Activated CD8-positive, alpha-beta memory T cell treated with anti-CD3 and anti-CD28 coated beads, Interleukin-2, amount 50 U/mL, for 1 hour (primary cell): ENCODE measurements around the gene NUTM1.
A peak's percentile ranks its signal among the peaks of the same experiment; 100 is the strongest.

ENCODE experiments used
- DNase-seq: peaks from one replicate; pipeline ENCODE4 v3.0.0-alpha.2; 2020; ENCODE audit errors: extremely low read depth

Gene NUTM1, protein sequence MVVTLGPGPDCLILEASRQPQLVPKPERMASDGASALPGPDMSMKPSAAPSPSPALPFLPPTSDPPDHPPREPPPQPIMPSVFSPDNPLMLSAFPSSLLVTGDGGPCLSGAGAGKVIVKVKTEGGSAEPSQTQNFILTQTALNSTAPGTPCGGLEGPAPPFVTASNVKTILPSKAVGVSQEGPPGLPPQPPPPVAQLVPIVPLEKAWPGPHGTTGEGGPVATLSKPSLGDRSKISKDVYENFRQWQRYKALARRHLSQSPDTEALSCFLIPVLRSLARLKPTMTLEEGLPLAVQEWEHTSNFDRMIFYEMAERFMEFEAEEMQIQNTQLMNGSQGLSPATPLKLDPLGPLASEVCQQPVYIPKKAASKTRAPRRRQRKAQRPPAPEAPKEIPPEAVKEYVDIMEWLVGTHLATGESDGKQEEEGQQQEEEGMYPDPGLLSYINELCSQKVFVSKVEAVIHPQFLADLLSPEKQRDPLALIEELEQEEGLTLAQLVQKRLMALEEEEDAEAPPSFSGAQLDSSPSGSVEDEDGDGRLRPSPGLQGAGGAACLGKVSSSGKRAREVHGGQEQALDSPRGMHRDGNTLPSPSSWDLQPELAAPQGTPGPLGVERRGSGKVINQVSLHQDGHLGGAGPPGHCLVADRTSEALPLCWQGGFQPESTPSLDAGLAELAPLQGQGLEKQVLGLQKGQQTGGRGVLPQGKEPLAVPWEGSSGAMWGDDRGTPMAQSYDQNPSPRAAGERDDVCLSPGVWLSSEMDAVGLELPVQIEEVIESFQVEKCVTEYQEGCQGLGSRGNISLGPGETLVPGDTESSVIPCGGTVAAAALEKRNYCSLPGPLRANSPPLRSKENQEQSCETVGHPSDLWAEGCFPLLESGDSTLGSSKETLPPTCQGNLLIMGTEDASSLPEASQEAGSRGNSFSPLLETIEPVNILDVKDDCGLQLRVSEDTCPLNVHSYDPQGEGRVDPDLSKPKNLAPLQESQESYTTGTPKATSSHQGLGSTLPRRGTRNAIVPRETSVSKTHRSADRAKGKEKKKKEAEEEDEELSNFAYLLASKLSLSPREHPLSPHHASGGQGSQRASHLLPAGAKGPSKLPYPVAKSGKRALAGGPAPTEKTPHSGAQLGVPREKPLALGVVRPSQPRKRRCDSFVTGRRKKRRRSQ

DNA sequence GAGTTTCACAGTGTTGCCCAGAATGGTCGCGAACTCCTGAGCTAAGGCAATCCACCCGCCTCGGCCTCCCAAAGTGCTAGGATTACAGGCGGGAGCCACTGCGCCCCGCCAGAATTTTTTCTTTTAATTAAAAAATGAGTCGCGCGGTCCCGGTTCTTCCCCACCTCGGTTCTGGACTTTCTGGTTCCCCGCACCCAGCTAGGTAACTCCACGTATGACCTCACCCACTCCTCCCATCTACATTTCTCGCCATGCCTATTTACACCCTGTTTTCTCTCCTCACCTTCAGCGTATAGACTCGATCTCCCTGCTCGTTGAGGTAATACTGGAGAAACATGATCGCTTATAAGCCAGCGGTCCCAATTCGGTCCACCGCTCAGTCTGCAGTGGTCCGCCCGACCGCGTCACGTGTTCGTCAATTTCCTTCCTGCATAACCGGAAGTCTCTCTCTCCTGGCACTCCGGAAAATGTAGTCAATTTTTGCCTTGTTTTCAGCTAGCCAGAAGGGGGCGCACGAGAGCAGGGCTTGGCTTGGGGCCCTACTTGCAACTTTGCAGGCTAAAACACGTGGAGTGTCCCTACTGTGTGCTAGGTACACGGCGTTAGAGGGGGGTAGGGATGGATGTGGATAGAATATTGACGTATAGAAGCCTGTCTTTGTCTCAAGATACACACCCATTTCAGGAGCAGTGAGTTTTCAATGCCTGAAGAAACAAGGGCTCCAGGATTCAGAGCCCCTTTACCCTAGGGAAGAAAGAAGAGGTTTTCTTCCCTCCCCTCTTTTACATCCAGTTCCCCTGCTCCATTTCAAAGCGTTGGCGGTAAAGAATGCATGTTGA is at the start of gene NUTM1, which contains the start of gene NOP10:
Gene NUTM1, plus strand, starts transcription at position 579 of the 839 bp plus-strand sequence. CDS start 382 bp downstream, outside the sequence.
Gene NOP10, minus strand, starts transcription at position 400 of the 839 bp plus-strand sequence. Its CDS starts 63 bp downstream, at position 337.
- peak; percentile 78 for DNase-seq

DNA sequence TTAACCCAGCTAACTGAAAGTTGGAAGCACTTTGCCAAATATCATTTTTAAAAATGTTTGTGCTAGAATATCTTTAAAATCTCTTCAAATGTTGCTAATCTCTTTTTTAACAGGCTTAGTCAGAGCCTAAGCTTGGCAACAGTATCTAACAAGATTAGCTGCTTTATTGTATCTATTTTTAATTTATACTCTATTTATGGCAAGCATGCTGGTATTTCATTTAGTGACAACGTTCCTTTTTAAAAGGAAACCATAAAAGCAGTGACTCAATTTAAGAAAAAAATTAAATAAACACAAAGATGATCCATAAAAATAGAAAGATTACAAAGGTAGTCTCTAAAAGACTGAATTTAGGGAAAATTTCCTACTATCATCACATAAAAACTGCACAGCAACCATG is 46.1 kb upstream of the NUTM1 start:
- no peak for DNase-seq

DNA sequence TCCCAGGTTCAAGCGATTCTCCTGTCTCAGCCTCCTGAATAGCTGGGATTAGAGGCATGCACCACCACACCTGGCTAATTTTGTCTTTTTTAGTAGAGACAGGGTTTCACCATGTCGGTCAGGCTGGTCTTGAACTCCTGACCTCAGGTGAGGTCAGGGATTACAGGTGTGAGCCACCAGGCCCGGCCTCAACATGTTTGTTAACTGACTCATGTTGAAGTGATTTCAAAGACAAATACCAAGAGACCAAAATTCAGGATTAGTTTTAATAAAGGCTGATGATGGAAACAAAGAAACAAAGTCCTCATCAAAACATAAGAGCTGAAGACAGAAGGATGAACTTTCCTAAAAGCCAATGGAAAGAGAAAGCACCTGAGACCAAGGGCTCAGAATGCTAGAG is 42.1 kb upstream of the NUTM1 start:
- no peak for DNase-seq

DNA sequence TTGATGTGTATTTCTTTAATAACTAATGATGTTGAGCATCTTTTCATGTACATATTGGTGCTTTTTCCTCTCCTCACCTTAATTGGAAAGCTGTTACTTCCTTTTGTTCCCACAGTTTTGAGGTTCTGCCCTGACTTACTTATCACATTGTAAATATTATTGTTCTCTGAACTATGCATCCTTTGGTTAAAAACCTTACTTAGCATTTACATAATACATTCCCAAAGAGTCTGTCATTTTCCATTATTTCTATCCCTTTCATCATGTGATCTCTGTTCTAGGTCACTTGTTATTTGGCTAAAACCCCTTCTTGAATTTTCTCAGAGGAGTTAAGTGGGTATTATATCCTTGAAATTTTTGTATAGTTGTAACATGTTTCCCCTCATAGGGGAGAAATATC is 38.5 kb upstream of the NUTM1 start:
- no peak for DNase-seq

DNA sequence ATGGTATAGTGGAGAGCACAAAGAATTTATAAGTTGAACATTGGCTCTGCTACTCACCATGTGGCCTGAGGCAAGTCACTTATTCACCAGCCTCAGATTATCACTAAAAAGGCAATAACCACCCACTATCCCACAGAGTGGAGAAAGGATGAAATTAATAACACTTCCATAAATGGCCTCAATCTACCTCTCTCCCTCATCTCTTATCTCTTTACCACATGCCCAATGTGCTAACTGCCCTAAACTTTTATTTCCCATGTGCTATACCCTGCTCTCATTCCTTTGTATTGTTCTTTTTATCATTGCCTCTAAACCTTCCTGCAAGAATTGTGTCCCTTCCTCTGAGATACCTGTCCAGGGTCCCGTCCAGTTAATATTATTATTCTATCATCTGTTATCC is 31.6 kb upstream of the NUTM1 start:
- no peak for DNase-seq

DNA sequence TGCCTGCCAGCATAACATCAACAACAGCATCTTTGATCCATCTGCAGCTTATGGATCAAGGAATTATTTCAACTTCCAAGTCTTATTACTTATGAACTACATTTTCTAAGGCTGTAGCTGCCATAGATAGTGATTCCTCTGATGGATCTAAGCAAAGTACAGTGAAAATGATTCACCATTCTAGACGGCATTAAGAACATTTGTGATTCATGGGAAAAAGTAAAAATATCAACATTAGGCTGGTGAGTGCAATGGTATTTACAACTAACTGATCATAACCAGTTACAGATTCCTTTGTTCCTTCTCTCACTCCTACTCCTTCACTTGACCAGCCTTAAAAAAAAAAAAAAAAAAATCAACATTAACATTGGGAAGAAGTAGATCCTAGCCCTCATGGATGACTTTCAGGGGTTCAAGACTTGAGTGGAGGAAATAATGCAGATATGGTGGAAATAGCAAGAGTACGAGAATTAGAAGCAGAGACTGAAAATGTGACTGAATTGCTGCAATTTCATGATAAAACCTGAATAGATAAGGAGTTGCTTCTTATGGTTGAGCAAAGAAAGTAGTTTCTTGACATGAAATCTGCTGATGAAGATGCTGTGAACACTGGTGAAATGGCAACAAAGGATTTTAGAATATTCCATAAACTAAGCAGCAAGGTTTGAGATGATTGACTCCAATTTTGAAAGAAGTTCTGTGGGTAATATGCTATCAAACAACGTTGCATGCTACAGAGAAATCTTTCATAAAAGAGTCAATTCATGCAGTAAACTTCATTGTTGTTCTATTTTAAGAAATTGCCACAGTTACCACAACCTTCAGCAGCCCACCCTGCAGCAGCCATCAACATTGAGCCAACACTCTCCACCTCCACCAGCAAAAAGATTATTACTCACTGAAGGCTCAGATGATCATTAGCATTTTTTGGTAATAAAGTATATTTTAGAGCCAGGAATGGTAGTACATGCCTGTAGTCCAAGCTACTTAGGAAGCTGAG is 28.3 kb upstream of the NUTM1 start:
- no peak for DNase-seq

DNA sequence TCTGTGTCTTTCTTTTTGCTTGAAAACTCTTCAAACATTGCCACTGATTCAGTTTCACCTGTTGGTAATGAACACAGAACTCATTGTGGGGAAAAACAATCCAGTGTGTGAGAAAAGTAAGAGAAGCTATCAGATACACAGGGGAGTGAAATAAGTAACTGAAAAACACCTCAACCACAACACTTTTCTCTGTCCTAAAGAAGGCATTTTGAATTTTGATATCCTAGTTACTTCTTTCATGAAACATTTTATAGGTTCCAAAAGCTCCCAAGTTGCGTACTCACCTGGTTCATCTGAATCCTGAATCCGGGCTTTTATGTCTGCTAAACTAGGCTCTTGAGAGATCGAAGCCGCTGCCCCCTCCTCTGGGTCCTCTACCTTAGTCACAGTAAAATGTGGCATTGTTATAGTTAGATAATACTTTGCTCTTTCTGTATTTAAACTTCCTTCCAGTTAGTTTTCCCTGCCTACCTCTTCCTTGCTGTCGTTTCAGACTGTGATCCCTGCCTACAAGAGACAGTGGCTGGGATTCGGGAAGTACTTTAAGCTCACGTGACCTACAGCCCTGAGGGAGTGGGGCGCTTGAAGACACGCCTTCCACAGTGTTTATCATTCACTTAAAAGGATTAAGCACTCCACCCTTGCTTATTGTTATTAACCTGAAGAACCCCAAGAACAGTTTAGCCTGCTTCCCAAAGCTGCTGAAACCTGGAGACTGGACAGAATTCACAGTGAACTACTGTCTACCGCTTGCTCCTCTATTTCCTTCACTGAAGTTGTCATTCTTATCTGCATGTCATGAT is 24.6 kb upstream of the NUTM1 start:
- no peak for DNase-seq

DNA sequence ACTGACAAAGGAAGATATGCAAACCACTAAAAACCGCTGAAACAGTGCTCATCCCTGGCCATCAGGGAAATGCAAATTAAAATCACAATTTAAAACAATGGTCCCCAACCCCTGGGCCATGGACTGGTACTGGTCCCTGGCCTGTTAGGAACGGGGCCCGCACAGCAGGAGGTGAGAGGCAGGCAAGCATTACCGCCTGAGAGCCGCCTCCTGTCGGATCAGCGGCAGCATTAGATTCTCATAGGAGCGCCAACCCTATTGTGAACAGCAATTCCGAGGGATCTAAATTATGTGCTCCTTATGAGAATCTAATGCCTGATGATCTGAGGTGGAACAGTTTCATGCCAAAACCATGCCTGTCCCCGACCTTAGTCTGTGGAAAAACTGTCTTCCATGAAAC is 19.9 kb upstream of the NUTM1 start:
- no peak for DNase-seq

DNA sequence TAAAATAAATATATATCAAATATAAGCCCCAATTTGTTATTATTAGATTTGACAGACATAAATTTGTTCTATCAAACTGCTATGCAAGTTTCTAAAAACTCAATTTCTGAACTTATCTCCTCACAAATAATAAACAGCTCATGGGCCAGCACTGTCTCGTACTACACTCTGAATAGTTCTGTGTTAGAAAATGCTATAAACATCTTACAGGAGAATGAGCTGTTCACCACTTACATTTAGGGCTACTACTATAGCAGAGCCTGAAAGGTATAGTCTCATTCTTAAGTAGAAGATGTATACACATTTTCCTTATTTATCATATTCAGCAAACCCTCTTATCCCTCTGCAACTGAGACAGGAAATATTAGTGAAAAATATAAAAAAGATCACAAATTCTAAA is 18.2 kb upstream of the NUTM1 start:
- DNase-seq, result no peak

DNA sequence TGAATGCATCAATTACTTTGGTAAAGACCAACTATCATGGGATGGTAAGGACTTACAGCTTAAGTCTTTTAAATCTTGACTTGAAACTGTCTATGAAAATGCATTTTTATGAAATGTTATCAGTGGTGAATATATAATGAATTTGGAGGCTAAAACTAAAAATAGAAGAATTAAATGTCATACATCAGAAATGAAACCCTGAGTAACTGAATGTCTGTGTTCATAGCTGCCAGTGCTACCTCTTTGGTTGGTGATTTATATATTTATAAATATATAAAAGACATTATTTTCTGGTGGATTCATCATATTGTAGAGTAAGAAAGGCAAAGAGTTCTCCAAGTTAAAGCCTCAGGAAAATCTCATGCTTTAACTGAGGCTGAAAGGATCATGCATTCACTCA is 17.7 kb upstream of the NUTM1 start:
- no peak for DNase-seq

DNA sequence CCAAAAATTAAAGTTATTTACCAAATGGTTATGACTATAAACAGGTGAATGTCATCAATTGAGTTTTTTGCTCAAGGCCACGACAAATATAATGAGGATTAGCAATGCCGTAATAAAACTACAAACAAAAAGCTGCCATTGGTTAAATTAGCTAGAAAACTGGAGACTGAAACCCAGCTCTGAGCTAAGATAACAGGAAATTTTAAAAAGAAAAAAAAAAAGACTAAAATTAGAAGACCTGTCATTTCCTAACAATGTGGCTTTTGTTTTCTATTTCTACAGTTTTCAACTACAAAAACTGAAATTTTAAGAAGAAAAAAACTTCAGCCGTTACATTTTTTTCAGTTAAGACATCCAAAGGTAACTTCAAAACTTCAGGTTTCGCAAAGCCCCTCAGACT is 15.2 kb upstream of the NUTM1 start:
- no peak for DNase-seq

DNA sequence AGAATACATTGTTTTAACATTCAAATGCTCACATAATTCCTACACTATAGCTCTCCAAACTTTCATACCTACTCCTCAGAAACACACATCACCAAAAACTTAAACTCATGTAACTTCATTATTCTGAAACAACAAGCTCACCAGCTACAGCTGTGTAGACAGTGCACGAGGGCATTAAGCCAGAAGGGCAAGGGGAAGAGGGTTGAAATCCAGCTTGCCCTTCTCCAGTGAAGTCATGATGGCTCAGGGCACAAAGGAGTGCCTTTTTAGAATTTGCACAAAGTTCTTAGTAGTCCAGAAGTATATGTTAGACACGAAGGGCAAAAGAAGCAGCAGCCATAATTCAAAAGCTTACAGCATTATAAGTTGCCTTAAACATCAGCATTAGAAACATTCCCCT is 14.1 kb upstream of the NUTM1 start:
- no peak for DNase-seq

DNA sequence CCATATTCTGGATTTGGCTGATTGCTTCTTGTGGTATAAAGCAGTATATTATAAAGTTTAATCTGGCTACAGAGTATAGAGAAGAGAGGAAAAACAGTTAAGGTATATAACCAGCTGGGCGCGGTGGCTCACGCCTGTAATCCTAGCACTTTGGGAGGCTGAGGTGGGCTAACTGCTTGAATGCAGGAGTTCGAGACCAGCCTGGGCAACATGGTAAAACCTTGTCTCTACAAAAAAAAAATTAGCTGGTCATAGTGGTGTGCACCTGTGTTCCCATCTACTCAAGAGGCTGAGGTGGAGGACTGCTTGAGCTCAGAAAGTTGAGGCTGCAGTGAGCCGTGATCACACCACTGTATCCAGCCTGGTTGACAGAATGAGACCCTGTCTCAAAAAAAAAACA is 12.8 kb upstream of the NUTM1 start:
- DNase-seq, result no peak

DNA sequence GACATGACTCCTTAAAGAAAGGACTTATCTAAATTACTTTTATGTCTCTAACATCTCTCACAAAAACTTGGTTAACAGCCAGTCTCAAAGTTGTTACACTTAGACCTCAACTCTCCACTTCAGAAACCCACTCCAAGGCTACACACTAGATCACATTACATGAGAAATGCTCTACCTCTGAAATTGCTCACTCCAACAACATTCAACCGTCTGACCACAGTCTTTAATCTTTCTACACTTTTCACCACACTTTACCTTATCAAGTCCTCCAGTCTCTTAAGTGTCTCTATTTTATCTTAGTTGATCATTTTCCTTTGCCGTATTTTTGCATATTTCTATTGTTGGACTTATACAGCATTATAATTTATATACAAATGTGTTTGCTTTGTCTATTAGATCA is 11.3 kb upstream of the NUTM1 start:
- no peak for DNase-seq

DNA sequence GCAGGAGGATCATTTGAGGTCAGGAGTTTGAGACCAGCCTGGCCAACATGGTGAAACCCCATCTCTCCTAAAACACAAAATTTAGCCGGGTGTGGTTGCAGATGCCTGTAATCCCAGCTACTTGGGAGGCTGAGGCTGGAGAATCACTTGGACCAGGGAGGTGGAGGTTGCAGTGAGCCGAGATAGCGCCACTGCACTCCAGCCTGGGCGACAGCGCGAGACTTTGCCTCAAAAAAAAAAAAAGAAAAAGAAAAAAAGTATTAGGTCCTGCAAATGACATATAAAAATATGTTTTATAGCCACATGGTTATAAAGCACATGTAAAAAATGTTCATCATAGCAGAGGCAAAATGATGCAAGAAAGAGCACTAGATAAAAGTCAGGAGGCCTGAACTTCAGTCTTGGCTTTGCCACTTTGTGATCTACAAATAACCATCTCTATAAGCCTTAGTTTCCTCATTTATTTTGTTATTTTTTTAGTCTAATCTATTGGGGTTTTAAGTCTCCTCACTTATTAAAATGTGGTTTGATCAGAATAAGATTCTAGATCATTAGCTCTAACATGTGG is 10.5 kb upstream of the NUTM1 start:
- no peak for DNase-seq

DNA sequence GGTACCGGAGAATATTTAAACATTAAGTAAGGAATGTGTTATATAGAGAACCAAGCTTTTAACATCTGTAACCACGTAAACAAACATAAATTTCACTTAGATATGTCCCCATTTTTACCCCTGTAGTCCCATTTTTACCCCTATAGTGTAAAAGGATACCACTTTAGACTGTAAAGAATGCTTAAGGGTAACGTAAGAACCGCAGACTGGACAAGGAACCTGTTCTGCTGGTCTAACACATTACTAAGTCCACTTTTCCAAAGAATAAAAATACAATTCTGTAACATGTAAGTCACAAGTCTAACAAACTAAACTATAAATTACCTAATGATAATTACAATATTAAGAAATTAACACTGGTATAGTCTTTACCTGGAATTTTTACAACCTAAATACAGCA is 8.4 kb upstream of the NUTM1 start:
- DNase-seq, result no peak

DNA sequence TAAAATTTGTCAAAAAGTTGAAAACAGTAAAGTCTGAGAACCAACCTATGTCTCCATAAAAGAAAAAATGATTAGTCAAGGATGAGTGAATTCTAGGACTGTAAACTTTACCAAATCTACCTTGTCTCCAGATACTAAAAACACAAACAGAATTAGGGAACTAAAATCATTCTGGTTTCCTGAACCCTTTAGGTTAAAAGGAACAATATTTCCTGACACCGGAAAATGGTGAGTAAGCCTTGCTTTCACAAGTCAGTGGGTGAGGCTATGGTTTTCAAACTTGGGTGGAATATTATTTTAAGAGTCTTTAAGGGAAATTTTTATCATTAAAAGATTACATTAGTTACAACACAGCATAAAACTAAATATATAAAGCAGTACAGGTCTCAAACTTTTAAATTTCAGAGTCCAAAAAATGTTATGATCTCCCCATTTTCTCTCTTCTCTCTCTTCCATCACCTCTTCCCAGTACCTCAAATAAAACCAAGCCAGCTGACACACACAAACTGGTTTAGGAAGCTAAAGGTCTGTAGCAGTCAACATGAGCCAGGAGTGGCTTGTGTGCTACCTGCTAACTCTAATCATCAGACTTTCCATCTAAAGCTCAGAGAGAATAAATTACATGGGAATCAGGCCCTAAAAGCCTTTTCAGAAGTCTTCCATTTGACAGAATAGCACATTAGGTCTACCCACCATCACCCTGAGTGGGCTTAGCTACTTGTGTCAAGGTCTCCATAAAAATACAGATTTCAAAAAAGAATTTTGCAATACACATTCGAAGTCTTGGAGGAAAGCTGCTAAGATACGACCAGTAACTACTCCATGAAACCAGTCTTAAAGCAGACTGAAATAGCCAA is 7.7 kb upstream of the NUTM1 start:
- DNase-seq, result no peak
